Measurements from ENCODE around the gene VPS13D. TPM values are rescaled to one million over a fixed set of nuclear protein-coding genes. Genes with fewer than 3 reads are reported as not detected.

VPS13D gene
- total RNA-seq, 1 experiment from 2014 or later, result 20.2 TPM

DNA sequence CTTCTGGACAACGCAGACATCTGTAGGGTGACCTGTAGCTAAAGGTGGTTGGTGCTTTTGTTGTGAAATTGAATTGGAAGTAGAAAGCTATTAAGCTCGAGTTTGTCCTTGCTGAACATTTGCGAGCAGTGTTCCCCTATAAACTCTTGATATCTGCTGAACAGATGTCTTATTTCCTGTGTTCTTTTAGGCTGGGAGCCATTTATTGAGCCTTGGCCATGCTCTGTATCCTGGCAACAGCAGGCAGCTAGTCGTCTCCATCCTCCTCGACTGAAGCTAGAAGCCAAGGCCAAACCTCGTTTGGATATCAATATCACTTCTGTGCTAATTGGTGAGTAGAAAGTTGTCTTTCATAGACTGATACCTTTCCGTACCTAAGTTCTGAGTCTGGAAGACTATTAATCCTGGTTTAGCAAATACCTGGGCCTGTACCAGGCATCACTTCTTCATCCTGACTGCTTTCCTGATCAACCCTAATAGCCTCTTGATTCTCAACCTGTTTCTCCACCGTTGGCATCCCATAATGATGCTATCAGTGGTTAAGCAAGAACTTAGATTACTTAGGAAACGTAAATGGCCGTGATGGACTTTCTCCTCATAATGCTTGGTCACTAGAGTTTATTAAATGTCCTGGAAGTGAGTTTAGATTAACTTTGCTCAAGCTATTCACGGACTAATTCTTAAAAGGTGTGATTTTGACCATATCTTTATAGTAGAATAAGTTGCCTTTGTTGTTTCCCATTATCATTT lies 103.4 kb downstream of the VPS13D start:
- Histone ChIP-seq H2BK5ac (ENCODE audit: insufficient read length, low read length) (no peak overlapping the region), H3K9me3 (ENCODE audit: control insufficient read depth, low read depth, low read length) (no peaks in the 10 kb centered on the region), H3K79me2 (ENCODE audit: insufficient read depth, low read length) (no peaks in the 10 kb centered on the region), H3K79me1 (ENCODE audit: insufficient read depth, low read depth, low read length, poor library complexity, severe bottlenecking) (no peaks in the 10 kb centered on the region), H4K5ac (ENCODE audit: insufficient read length, low read depth, low read length) (no peak overlapping the region), H2AK5ac (ENCODE audit: insufficient read length, low read length) (no peak overlapping the region), H3K4me2 (ENCODE audit: insufficient read depth, insufficient read length, low read length) (no peak overlapping the region), H3K23ac (ENCODE audit: insufficient read length, low read depth, low read length) (no peak overlapping the region), H2BK20ac (ENCODE audit: low read depth, low read length, poor library complexity, severe bottlenecking) (no peak overlapping the region), H4K8ac (replicated peaks; ENCODE audit: insufficient read length, low read depth, low read length) (no peak overlapping the region), H3K4ac (ENCODE audit: low read depth, low read length) (no peak overlapping the region), H3K9ac (ENCODE audit: extremely low read depth, insufficient read length, low read length) (no peak overlapping the region), H3K27me3 (ENCODE audit: insufficient read depth, low read length) (no peaks in the 10 kb centered on the region), H3K14ac (ENCODE audit: insufficient read depth, low read length) (no peak overlapping the region), H2BK12ac (ENCODE audit: insufficient read length, low read depth, low read length) (no peak overlapping the region), H3K4me1 (ENCODE audit: insufficient read depth, low read length) (no peaks in the 10 kb centered on the region), H2BK15ac (ENCODE audit: low read depth, low read length) (no peak overlapping the region), H4K91ac (ENCODE audit: insufficient read length, low read depth, low read length) (no peak overlapping the region), H3K56ac (ENCODE audit: insufficient read length, low read depth, low read length) (no peak overlapping the region), H3K23me2 (ENCODE audit: insufficient read length, low read depth, low read length, poor library complexity, severe bottlenecking) (no peaks in the 10 kb centered on the region), H3K27ac (ENCODE audit: insufficient read length, low read depth, low read length) (no peak overlapping the region), H3K18ac (ENCODE audit: insufficient read length, low read depth, low read length) (no peak overlapping the region), H2BK120ac (ENCODE audit: low read depth, low read length, poor library complexity, severe bottlenecking) (no peak overlapping the region), H3T11ph (ENCODE audit: low read length) (no peak overlapping the region), H4K20me1 (ENCODE audit: control insufficient read depth, insufficient read depth, insufficient read length) (no peaks in the 10 kb centered on the region), H2AFZ (ENCODE audit: low read length) (no peak overlapping the region)
- H3K27me3 Mint-ChIP-seq (ENCODE audit: low read depth), result no peaks in the 10 kb centered on the region
- no peak overlapping the region for H3K27ac Mint-ChIP-seq
- WGBS (ENCODE audit: extremely low coverage, insufficient read length, low lambda C conversion rate), result no CpG with 5 or more reads among the region's 11 CpGs
- H3K9me3 Mint-ChIP-seq, result no peaks in the 10 kb centered on the region
- peaks cover 4 to 42% (median 15%) of the 10 kb centered on the region in 3 experiments; a peak in 6 of 7 replicates for H3K36me3 Mint-ChIP-seq (ENCODE audit: insufficient read depth in 1 of 3, low read depth in 3 of 3)
- H3K4me3 Mint-ChIP-seq, result no peak overlapping the region
- no peak for TF ChIP-seq CTCF (conservative IDR thresholded peaks at IDR 0.05)
- H3K4me1 Mint-ChIP-seq, result no peaks in the 10 kb centered on the region; a peak in 1 of 4 replicates
- DNase-seq, result no peak

All from H9 (cell line).